SK-N-SH (cell line): ENCODE results near the gene LTB4R. TPM values are rescaled to one million over a fixed set of nuclear protein-coding genes. Genes with fewer than 3 reads are reported as not detected.

Experiments
- CTCF ChIA-PET: fragments of 300-600, 350-600 bp; formaldehyde crosslinking; extraction: SDS; loops from one replicate; lab custom pipeline; 2021; lab: Yijun Ruan, JAX
- POLR2A ChIA-PET: fragments of 350-600 bp; sonication (Branson Sonifier 250); formaldehyde crosslinking; extraction: SDS; loops from one replicate; lab custom pipeline; 2020; ENCODE audit warnings: antibody characterized with exemption, inconsistent platforms; lab: Yijun Ruan, JAX
- DNase-seq: peaks from one replicate; pipeline ENCODE4 v3.0.0; 2012
- H2AFZ ChIP-seq: fragments of 200-600 bp; sonication (generic); 2 replicates; pipeline ENCODE4 v1.8.1; 2016; ENCODE audit warnings: antibody characterized with exemption, mild to moderate bottlenecking, low read depth
- H3F3A ChIP-seq: fragments of 200-600 bp; sonication (generic); replicated peaks from 2 replicates; pipeline ENCODE3; 2016; ENCODE audit warnings: antibody characterized with exemption, mild to moderate bottlenecking; ENCODE audit not compliant: insufficient read depth
- H3K27ac ChIP-seq, 2 experiments: fragments of 200-500 bp in 1 of 2; fragments of 200-600 bp in 1 of 2; sonication (Bioruptor generic) in 1 of 2; sonication (generic), shearing (Covaris generic) in 1 of 2; 2 replicates each; pipeline versions ENCODE4 v1.5.1 to v1.6.1; 2014 to 2016; ENCODE audit warnings: low read depth in 2 of 2, inconsistent platforms in 1 of 2, low read length in 1 of 2, mild to moderate bottlenecking in 1 of 2, mixed read lengths in 1 of 2
- H3K27me3 ChIP-seq: fragments of 200-600 bp; sonication (generic), shearing (Covaris generic); 2 replicates; pipeline ENCODE4 v1.6.1; 2016; ENCODE audit warnings: mixed run types; ENCODE audit not compliant: insufficient read depth
- H3K36me3 ChIP-seq, 2 experiments: fragments of 200-500 bp in 1 of 2; fragments of 200-600 bp in 1 of 2; sonication (Bioruptor generic) in 1 of 2; sonication (generic) in 1 of 2; replicated peaks in 1 of 2; 2 replicates each; pipeline versions ENCODE3 to v1.5.1; 2014 to 2016; ENCODE audit warnings: low read length in 1 of 2, mild to moderate bottlenecking in 1 of 2; ENCODE audit not compliant: insufficient read depth in 2 of 2, control insufficient read depth in 1 of 2
- H3K4me1 ChIP-seq, 2 experiments: fragments of 200-500 bp in 1 of 2; fragments of 200-600 bp in 1 of 2; sonication (Bioruptor generic) in 1 of 2; sonication (generic), shearing (Covaris generic) in 1 of 2; 2 replicates each; pipeline versions ENCODE4 v1.5.1 to v1.6.1; 2014 to 2016; ENCODE audit warnings: low read depth in 1 of 2, low read length in 1 of 2, mixed run types in 1 of 2; ENCODE audit not compliant: insufficient read depth in 2 of 2, control insufficient read depth in 1 of 2
- H3K4me2 ChIP-seq: fragments of 200-600 bp; sonication (generic), shearing (Covaris generic); 2 replicates; pipeline ENCODE4 v1.6.1; 2017; ENCODE audit warnings: mixed run types
- H3K4me3 ChIP-seq, 2 experiments: fragments of 200-500 bp in 1 of 2; fragments of 200-600 bp in 1 of 2; sonication (Bioruptor generic) in 1 of 2; sonication (generic), shearing (Covaris generic) in 1 of 2; 2 replicates each; pipeline versions ENCODE4 v1.5.1 to v1.8.1; 2014 to 2016; ENCODE audit warnings: low read depth in 2 of 2, inconsistent platforms in 1 of 2, low read length in 1 of 2, mild to moderate bottlenecking in 1 of 2, mixed read lengths in 1 of 2, moderate library complexity in 1 of 2
- H3K79me2 ChIP-seq: fragments of 200-600 bp; sonication (generic); 2 replicates; pipeline ENCODE4 v1.8.1; 2017; ENCODE audit warnings: mild to moderate bottlenecking; ENCODE audit not compliant: insufficient read depth
- H3K9ac ChIP-seq: fragments of 200-600 bp; sonication (generic); 2 replicates; pipeline ENCODE4 v1.6.1; 2017; ENCODE audit warnings: mixed run types
- H3K9me2 ChIP-seq: fragments of 200-600 bp; sonication (generic); 2 replicates; pipeline ENCODE4 v1.6.1; 2017; ENCODE audit warnings: mixed run types
- H3K9me3 ChIP-seq: fragments of 200-600 bp; sonication (generic); 2 replicates; pipeline ENCODE4 v1.6.1; 2017; ENCODE audit warnings: mixed run types, mild to moderate bottlenecking, moderate library complexity
- H4K20me1 ChIP-seq: fragments of 200-600 bp; sonication (generic); 2 replicates; pipeline ENCODE4 v1.6.1; 2017; ENCODE audit warnings: mild to moderate bottlenecking, mixed run types; ENCODE audit not compliant: insufficient read depth
- CHD2 ChIP-seq: fragments of 150-350 bp; IDR thresholded peaks from 2 replicates; pipeline ENCODE4 v1.6.1; 2018; ENCODE audit warnings: low read length; ENCODE audit not compliant: partially characterized antibody
- CTCF ChIP-seq: fragments of 200-600 bp; sonication (generic); IDR thresholded peaks from 2 replicates; pipeline ENCODE4 v1.6.1; 2017; ENCODE audit warnings: antibody characterized with exemption, mild to moderate bottlenecking, moderate library complexity
- ELF1 ChIP-seq: IDR thresholded peaks from 2 replicates; pipeline ENCODE4 v1.4.0; 2012
- EZH2phosphoT487 ChIP-seq: fragments of 200-600 bp; sonication (generic); IDR thresholded peaks from 2 replicates; pipeline ENCODE4 v1.6.1; 2017; ENCODE audit warnings: low read depth, mixed run types, mild to moderate bottlenecking, antibody characterized with exemption, moderate library complexity, borderline replicate concordance
- FOXJ3 ChIP-seq: sonication (generic); formaldehyde crosslinking; IDR thresholded peaks from 2 replicates; pipeline ENCODE4 v1.5.1; 2020; ENCODE audit warnings: mild to moderate bottlenecking, missing genetic modification reagents
- FOXM1 ChIP-seq: IDR thresholded peaks from 2 replicates; pipeline ENCODE4 v1.4.0; 2012; ENCODE audit warnings: low read depth, mild to moderate bottlenecking
- GATA2 ChIP-seq: sonication (generic); formaldehyde crosslinking; IDR thresholded peaks from 2 replicates; pipeline ENCODE4 v1.5.0; 2020; ENCODE audit warnings: mild to moderate bottlenecking, missing genetic modification reagents
- MAX ChIP-seq: IDR thresholded peaks from 2 replicates; pipeline ENCODE4 v1.4.0; 2012; ENCODE audit warnings: low read depth
- MXI1 ChIP-seq: IDR thresholded peaks from 2 replicates; pipeline ENCODE4 v1.6.1; 2012; ENCODE audit warnings: mild to moderate bottlenecking, low read depth, low read length, improper control_type of control experiment
- NFIC ChIP-seq: IDR thresholded peaks from 2 replicates; pipeline ENCODE4 v1.4.0; 2012; ENCODE audit warnings: borderline replicate concordance
- RAD21 ChIP-seq: IDR thresholded peaks from 2 replicates; pipeline ENCODE4 v1.6.1; 2012; ENCODE audit warnings: mild to moderate bottlenecking, low read length
- RCOR1 ChIP-seq: fragments of 150-350 bp; IDR thresholded peaks from 2 replicates; pipeline ENCODE4 v1.6.1; 2017; ENCODE audit warnings: antibody characterized with exemption, low read length
- RFX5 ChIP-seq: IDR thresholded peaks from 2 replicates; pipeline ENCODE4 v1.6.1; 2012; ENCODE audit warnings: mild to moderate bottlenecking, improper control_type of control experiment, low read length
- RXRA ChIP-seq: IDR thresholded peaks from 2 replicates; pipeline ENCODE4 v1.4.0; 2012; ENCODE audit warnings: low read depth, mild to moderate bottlenecking, borderline replicate concordance
- SMC3 ChIP-seq: IDR thresholded peaks from 2 replicates; pipeline ENCODE4 v1.6.1; 2012; ENCODE audit warnings: low read depth, low read length, improper control_type of control experiment
- TCF12 ChIP-seq: IDR thresholded peaks from 2 replicates; pipeline ENCODE4 v1.4.0; 2012
- USF2 ChIP-seq: fragments of 150-350 bp; IDR thresholded peaks from 2 replicates; pipeline ENCODE4 v1.6.1; 2017; ENCODE audit warnings: antibody characterized with exemption, low read length, low read depth, borderline replicate concordance
- YY1 ChIP-seq: IDR thresholded peaks from 2 replicates; pipeline ENCODE4 v1.4.0; 2012; ENCODE audit warnings: low read depth, mild to moderate bottlenecking
- WGBS: methylation state at CpG from one replicate; pipeline ENCODE4 v1.1.6; 2017; ENCODE audit warnings: low lambda C conversion rate; 5-methylcytosine and 5-hydroxymethylcytosine counted together
- polyA plus RNA-seq, 3 experiments: library from polyadenylated mRNA; depleted of rRNA; stranded (reverse); fragments of >200 nt; gene quantifications; 2 replicates each; pipeline ENCODE4 v1.2.3, GENCODE V29; 2012

Gene LTB4R
- polyA plus RNA-seq, 1 of the 3 experiments (the other 2 are of a cell fraction), result 11.9 TPM

GRCh38 chr14:24332268-24332993 is 21.1 kb downstream of the LTB4R start:
- no peaks in the 10 kb centered on the region for H3F3A ChIP-seq
- no peak overlapping the region for H3K9ac ChIP-seq
- POLR2A ChIA-PET, result interaction anchor here (0.9 to 1.6 kb wide), 4 partner anchors 9 to 109 kb away, joined by 3 to 16 read pairs (median 6); partner anchors contain the start of genes CBLN3 and KHNYN
- H3K9me3 ChIP-seq, result no peaks in the 10 kb centered on the region
- H3K27ac ChIP-seq, result no peak overlapping the region
- DNase-seq, result peak; percentile 94
- 19% methylated on average over 41 of the region's 56 CpGs for WGBS
- CTCF ChIA-PET, result interaction anchor here (0.6 to 12.7 kb wide), 29 partner anchors 10 to 1450 kb away, joined by 3 to 445 read pairs (median 9); partner anchors contain the start of genes CBLN3, CIDEB, KHNYN and LTB4R2
- H4K20me1 ChIP-seq, result no peaks in the 10 kb centered on the region
- peak overlapping the region in 1 of 2 experiments; percentile 30; a peak in 3 of 4 replicates for H3K4me3 ChIP-seq
- H3K36me3 ChIP-seq, result no peaks in the 10 kb centered on the region
- H3K27me3 ChIP-seq, result peaks cover 31% of the 10 kb centered on the region
- H2AFZ ChIP-seq, result 0 out of 2 replicates have a peak overlapping the region, but pooled peaks have one; percentile 50
- H3K79me2 ChIP-seq, result no peaks in the 10 kb centered on the region
- H3K4me2 ChIP-seq, result peak overlapping the region; percentile 74
- peaks cover 0 to 21% of the 10 kb centered on the region in 2 experiments; a peak in 1 of 4 replicates for H3K4me1 ChIP-seq
- TF ChIP-seq CTCF (peak; percentile 68), SMC3 (peak; percentile 53), RAD21 (peak; percentile 59), YY1 (no peak), MXI1 (peak; percentile 68; the same call in 1 of the 2 replicates), TCF12 (no peak), MAX (0 out of 2 replicates have a peak, but pooled peaks have one; percentile 51)
- H3K9me2 ChIP-seq, result no peaks in the 10 kb centered on the region

- Histone ChIP-seq H3K36me3 (no peaks in the 10 kb centered on the region), H3F3A (no peaks in the 10 kb centered on the region), H4K20me1 (no peaks in the 10 kb centered on the region), H3K4me2 (peak within 1 kb of the TSS; percentile 69), H3K9me3 (no peaks in the 10 kb centered on the region), H3K9me2 (no peaks in the 10 kb centered on the region), H3K27me3 (peaks cover 36% of the 10 kb centered on the region), H3K79me2 (no peaks in the 10 kb centered on the region), H3K4me1 (peaks cover 0 to 21% of the 10 kb centered on the region in 2 experiments; a peak in 1 of 4 replicates), H2AFZ (peak within 1 kb of the TSS; percentile 48; the same call in 1 of the 2 replicates), H3K4me3 (peak within 1 kb of the TSS; percentile 30 to 46; a peak in 3 of 4 replicates), H3K9ac (no peak within 1 kb of the TSS), H3K27ac (no peak within 1 kb of the TSS)
- no peak for TF ChIP-seq USF2
- TF ChIP-seq FOXJ3 (CRISPR knock-in tag), result no peak
- no peak for TF ChIP-seq NFIC
- no peak for TF ChIP-seq EZH2phosphoT487
- no peak for TF ChIP-seq RAD21
- no peak for TF ChIP-seq RFX5
- no peak for TF ChIP-seq RCOR1
- no peak for TF ChIP-seq MXI1
- TF ChIP-seq CHD2, result no peak
- no peak for TF ChIP-seq ELF1
- TF ChIP-seq TCF12, result no peak
- TF ChIP-seq GATA2 (CRISPR knock-in tag), result no peak
- no peak for TF ChIP-seq FOXM1
- no peak for TF ChIP-seq RXRA
- peak; percentile 60 for DNase-seq
- POLR2A ChIA-PET, result interaction anchor here (1.3 to 1.5 kb wide), 2 partner anchors 32 to 102 kb away, joined by 4 to 14 read pairs; no protein-coding TSS in a partner anchor
- CTCF ChIA-PET, result interaction anchor here (1.0 to 12.7 kb wide), 25 partner anchors 7 to 753 kb away, joined by 3 to 445 read pairs (median 11); partner anchors contain the start of genes CBLN3, CIDEB, DHRS1 and KHNYN
- WGBS, result 21% methylated on average over 42 of the region's 65 CpGs
Observed at GRCh38 chr14:24334431-24335291, 23.4 kb downstream of the LTB4R start, which contains the start of gene ADCY4. Gene ADCY4 (minus strand): TSS chr14:24335071. CDS start chr14:24334652, 419 bp downstream.
